ENCODE results near the gene INAFM2. TPM values are rescaled to one million over a fixed set of nuclear protein-coding genes. Genes with fewer than 3 reads are reported as not detected.

The INAFM2 gene
- total RNA-seq, 4 donors from 2014 or later, result 4.0 to 16.5 (median 8.1) TPM

DNA sequence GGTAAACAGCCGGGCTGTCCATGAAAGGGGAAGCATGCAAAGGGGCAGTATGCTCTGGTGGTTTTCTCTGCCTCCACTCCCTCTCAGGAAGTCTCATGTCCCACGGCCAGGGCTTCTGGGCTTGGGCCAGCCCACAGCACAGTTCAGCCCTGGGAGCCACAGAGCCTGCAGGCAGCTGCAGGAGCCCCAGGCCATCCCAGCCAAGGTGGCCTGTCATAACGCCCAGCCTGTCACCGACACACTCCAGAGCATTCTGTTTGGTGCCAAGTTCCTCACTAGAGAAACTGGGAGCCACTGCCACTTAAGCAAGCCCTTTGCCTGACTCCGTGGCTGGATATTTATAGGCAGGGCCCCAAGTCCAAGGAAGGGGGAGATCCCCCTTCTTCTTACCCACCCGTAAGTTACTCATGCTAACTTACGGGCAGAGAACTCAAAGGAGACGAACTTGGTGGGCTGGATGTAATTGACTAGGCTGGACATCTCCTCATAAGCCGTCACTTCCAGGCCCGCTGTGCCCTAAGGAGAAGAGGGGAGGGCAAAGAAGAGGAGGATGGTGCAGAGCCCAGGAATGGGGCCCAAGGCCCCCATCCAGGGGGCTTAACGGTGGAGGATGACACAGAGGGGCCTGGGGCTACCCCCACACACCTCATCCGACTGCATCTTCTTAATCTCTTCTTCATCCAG is 27.5 kb upstream of the INAFM2 start:
- TF ChIP-seq, protein P1, sequence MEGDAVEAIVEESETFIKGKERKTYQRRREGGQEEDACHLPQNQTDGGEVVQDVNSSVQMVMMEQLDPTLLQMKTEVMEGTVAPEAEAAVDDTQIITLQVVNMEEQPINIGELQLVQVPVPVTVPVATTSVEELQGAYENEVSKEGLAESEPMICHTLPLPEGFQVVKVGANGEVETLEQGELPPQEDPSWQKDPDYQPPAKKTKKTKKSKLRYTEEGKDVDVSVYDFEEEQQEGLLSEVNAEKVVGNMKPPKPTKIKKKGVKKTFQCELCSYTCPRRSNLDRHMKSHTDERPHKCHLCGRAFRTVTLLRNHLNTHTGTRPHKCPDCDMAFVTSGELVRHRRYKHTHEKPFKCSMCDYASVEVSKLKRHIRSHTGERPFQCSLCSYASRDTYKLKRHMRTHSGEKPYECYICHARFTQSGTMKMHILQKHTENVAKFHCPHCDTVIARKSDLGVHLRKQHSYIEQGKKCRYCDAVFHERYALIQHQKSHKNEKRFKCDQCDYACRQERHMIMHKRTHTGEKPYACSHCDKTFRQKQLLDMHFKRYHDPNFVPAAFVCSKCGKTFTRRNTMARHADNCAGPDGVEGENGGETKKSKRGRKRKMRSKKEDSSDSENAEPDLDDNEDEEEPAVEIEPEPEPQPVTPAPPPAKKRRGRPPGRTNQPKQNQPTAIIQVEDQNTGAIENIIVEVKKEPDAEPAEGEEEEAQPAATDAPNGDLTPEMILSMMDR (IDR thresholded peaks at IDR 0.05; ENCODE audit: low read depth), result no peak

DNA sequence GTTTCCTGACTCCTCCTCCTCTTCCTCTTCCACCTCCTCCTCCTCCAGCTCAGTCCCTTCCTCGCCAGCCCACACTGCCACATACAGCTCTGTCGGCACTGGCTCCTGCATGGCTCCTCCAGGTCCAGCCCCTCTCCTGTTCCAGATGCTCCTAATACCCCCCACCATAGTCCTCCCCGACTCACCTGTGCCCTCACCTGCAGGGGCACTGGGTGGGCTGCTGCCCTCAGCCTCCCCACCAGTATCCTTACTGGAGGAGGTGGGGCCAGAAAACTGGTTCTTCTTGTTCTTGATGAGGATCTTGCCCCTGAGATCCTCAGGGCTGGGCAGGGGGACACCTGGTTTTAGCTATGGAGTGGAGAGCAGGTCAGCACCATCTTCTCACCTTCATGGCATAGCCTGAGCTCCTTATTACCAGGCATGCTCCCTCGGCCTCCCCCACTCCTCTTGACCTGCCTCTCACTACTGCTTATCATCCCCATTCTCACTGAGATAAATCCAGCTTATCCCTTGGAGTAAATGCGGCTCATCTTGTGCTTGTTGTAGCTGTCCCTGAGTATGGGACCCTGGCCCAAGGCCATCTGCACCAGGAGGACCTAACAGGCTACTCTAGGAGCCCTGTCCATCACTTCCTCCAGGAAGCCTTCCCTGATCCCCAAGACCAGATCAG is 26.8 kb upstream of the INAFM2 start:
- TF ChIP-seq, protein P1 (IDR thresholded peaks at IDR 0.05; ENCODE audit: low read depth), result no peak

DNA sequence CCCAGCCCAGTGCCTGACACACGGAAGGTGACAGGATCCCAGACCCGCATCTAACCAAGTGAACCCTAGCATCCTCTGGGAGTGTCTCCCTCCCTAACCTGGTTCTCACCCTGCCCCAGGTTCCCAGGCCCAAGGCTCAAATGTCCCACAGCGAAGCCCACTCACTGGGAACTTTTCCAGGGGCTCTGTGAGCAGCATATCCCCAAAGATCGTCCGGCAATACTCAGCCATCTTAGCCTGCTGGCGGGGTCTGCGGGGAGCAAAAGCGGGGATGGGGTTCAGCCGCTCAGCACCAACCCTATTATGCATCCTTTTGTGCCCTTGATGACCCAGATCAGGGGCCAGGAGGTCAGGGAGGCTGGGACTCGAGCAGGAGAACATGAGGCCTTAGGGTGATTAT is 26.1 kb upstream of the INAFM2 start:
- TF ChIP-seq, protein P1 (IDR thresholded peaks at IDR 0.05; ENCODE audit: low read depth), result no peak

DNA sequence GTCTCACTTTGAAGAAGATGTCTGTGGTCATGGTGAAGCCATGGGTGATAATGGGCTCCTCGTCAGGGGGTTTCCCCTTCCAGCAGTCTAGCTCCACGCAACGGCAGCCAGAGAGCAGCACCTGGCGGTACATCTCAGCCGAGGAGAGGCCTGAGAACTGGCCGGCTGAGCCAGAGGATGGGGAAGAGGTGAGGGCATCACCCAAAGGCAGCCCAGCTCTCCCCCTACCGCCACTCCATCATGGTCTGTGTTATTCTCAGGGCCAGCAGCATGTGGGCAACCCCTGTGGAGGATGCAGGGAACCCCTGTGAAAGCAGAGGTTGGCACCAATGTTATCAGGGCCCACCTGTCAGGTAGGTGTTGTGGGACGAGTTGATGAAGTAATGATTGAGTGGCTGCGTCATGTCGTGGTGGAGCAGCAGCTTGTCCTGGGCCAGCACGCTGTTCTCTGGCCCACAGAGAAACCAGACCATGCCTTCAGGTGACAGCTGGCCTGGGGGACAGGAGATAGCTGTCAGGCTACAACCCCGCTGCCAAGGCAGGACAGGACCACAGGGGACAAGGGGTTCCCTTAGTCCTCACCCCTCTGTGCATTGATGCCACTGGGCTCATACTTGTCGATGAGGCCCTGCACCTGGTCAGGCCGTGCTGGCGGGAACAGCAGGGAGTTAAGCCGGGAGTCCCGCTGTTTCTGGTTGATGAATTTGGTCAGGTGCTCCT is 25.1 kb upstream of the INAFM2 start:
- TF ChIP-seq, protein P1 (IDR thresholded peaks at IDR 0.05; ENCODE audit: low read depth), result no peak

DNA sequence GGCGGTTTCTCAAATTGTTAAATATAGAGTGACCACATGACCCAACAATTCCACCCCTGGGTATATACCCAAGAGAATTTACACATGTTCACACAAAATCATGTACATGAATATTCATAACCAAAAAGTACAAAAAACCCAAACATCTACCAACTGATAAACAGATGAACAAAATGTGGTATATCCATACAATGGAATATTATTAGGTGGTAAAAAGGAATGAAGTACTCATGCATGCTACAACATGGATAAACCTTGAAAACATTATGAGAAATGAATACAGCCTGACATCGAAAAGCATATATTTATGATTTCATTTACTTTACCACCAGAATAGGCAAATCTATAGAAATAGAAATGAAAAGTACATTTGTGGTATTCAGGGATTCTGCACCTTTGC is 23.1 kb upstream of the INAFM2 start:
- TF ChIP-seq, protein P1 (IDR thresholded peaks at IDR 0.05; ENCODE audit: low read depth), result no peak

DNA sequence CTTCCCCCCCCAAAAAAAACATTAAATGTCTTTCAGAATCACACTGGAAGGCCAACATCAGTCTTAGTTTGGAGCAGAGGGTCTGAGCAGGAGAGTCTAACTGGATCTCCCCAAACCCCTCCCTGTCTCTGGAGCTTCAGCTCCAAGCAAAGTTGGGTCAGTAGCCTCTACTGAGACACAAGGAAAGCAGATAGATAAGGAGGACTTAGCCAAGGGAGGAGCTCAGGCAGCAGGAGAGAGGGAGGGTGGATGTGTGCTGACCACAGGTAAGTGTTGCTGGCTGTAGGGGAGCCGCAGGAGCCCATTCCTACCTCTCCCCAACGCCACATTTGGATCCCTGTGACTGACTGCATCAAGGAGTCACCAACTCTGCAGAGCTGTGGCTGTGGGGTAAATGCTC is 22.7 kb upstream of the INAFM2 start:
- TF ChIP-seq, protein P1 (IDR thresholded peaks at IDR 0.05; ENCODE audit: low read depth), result no peak

Data from subcutaneous adipose tissue (tissue), 4 donors.